Gastroesophageal sphincter (tissue), 3 donors: ENCODE data around the gene MPRIP.

Source experiments
- EP300 ChIP-seq: sonication (generic); formaldehyde crosslinking; IDR thresholded peaks from one replicate; pipeline ENCODE4 v1.6.1; 2017; ENCODE audit warnings: antibody characterized with exemption, mild to moderate bottlenecking
- POLR2AphosphoS5 ChIP-seq: sonication (generic); formaldehyde crosslinking; IDR thresholded peaks from one replicate; pipeline ENCODE4 v1.6.1; 2017; ENCODE audit warnings: antibody characterized with exemption
- TF ChIP-seq, protein P1 (sequence below), 4 experiments: fragments of 200-600 bp in 2 of 4; fragments of 450-650 bp in 2 of 4; sonication (generic) in 1 of 4; IDR thresholded peaks; one replicate each; pipeline ENCODE4 v1.5.1; 2017 to 2019; ENCODE audit warnings: antibody characterized with exemption in 4 of 4, mild to moderate bottlenecking in 2 of 4, moderate library complexity in 2 of 4

GRCh38 chr17:17104494-17104893, 62.2 kb downstream of the MPRIP start:
- TF ChIP-seq, protein P1, sequence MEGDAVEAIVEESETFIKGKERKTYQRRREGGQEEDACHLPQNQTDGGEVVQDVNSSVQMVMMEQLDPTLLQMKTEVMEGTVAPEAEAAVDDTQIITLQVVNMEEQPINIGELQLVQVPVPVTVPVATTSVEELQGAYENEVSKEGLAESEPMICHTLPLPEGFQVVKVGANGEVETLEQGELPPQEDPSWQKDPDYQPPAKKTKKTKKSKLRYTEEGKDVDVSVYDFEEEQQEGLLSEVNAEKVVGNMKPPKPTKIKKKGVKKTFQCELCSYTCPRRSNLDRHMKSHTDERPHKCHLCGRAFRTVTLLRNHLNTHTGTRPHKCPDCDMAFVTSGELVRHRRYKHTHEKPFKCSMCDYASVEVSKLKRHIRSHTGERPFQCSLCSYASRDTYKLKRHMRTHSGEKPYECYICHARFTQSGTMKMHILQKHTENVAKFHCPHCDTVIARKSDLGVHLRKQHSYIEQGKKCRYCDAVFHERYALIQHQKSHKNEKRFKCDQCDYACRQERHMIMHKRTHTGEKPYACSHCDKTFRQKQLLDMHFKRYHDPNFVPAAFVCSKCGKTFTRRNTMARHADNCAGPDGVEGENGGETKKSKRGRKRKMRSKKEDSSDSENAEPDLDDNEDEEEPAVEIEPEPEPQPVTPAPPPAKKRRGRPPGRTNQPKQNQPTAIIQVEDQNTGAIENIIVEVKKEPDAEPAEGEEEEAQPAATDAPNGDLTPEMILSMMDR (IDR thresholded peaks at IDR 0.05), result no peak
- TF ChIP-seq POLR2AphosphoS5 (no peak), EP300 (no peak)
